Neural progenitor cell (in vitro differentiated cells): ENCODE results near the gene ARHGAP45. TPM values are rescaled to one million over a fixed set of nuclear protein-coding genes. Genes with fewer than 3 reads are reported as not detected.
A peak's percentile ranks its signal among the peaks of the same experiment; 100 is the strongest.

Source experiments
- DNase-seq: peaks from one replicate; pipeline ENCODE4 v3.0.0-alpha.2; 2016; ENCODE audit warnings: low spot score
- H2AFZ ChIP-seq: fragments of 200-600 bp; sonication (generic); replicated peaks from 2 replicates; pipeline ENCODE4 v1.6.1; 2016; ENCODE audit warnings: antibody characterized with exemption
- H3F3A ChIP-seq: fragments of 200-600 bp; sonication (generic); 2 replicates; pipeline ENCODE4 v1.6.1; 2016; ENCODE audit warnings: antibody characterized with exemption, low read depth
- H3K27ac ChIP-seq: fragments of 200-600 bp; sonication (generic); 2 replicates; pipeline ENCODE4 v1.5.1; 2016; ENCODE audit warnings: mild to moderate bottlenecking
- H3K27me3 ChIP-seq: fragments of 200-600 bp; sonication (generic); 2 replicates; pipeline ENCODE4 v1.6.1; 2016; ENCODE audit warnings: mild to moderate bottlenecking, moderate library complexity
- H3K36me3 ChIP-seq: fragments of 200-600 bp; sonication (generic); 2 replicates; pipeline ENCODE4 v1.5.1; 2016
- H3K4me1 ChIP-seq: fragments of 200-600 bp; sonication (generic); 2 replicates; pipeline ENCODE4 v1.6.1; 2016; ENCODE audit warnings: mixed run types
- H3K4me2 ChIP-seq: fragments of 200-600 bp; sonication (generic); 2 replicates; pipeline ENCODE4 v1.6.1; 2016
- H3K4me3 ChIP-seq: fragments of 200-600 bp; sonication (generic); 2 replicates; pipeline ENCODE4 v1.5.1; 2016
- H3K79me2 ChIP-seq: fragments of 200-600 bp; sonication (generic); 2 replicates; pipeline ENCODE4 v1.6.1; 2016; ENCODE audit warnings: low read depth
- H3K9ac ChIP-seq: fragments of 200-600 bp; sonication (generic); 2 replicates; pipeline ENCODE4 v1.6.1; 2016
- H3K9me3 ChIP-seq: fragments of 200-600 bp; sonication (generic); 2 replicates; pipeline ENCODE4 v1.5.1; 2016; ENCODE audit warnings: low read depth
- H4K20me1 ChIP-seq: fragments of 200-600 bp; sonication (generic); 2 replicates; pipeline ENCODE4 v1.6.1; 2016; ENCODE audit warnings: low read depth
- H3K27ac Mint-ChIP-seq: 3 replicates; pipeline ENCODE4 v1.8.0; 2021; ENCODE audit warnings: mixed read lengths
- H3K27me3 Mint-ChIP-seq: 2 replicates; pipeline ENCODE4 v1.8.0; 2022; ENCODE audit warnings: low read depth, mild to moderate bottlenecking, inconsistent platforms, moderate library complexity, mixed read lengths; ENCODE audit not compliant: insufficient read depth
- H3K36me3 Mint-ChIP-seq: 3 replicates; pipeline ENCODE4 v1.8.0; 2021; ENCODE audit warnings: mixed read lengths
- H3K4me1 Mint-ChIP-seq: 3 replicates; pipeline ENCODE4 v1.8.0; 2021; ENCODE audit warnings: mixed read lengths
- H3K4me3 Mint-ChIP-seq: 3 replicates; pipeline ENCODE4 v1.8.0; 2021; ENCODE audit warnings: mild to moderate bottlenecking, moderate library complexity, mixed read lengths
- H3K9me3 Mint-ChIP-seq: 3 replicates; pipeline ENCODE4 v1.8.0; 2020; ENCODE audit warnings: mixed read lengths
- EZH2 ChIP-seq: fragments of 200-600 bp; sonication (generic); IDR thresholded peaks from 2 replicates; pipeline ENCODE4 v1.6.1; 2017; ENCODE audit warnings: antibody characterized with exemption, mild to moderate bottlenecking, moderate library complexity
- EZH2phosphoT487 ChIP-seq: fragments of 200-600 bp; sonication (generic); IDR thresholded peaks from 2 replicates; pipeline ENCODE4 v1.6.1; 2017; ENCODE audit warnings: antibody characterized with exemption
- total RNA-seq: library from RNA; depleted of rRNA; stranded (reverse); fragments of >200 nt; gene quantifications from 2 replicates; pipeline ENCODE4 v1.2.3, GENCODE V29; 2015; ENCODE audit warnings: low replicate concordance
- TF ChIP-seq, protein P1 (sequence below): fragments of 200-600 bp; sonication (generic); IDR thresholded peaks from 2 replicates; pipeline ENCODE4 v1.5.1; 2017; ENCODE audit warnings: antibody characterized with exemption, mild to moderate bottlenecking

The ARHGAP45 gene
- total RNA-seq, 1 donor from 2014 or later: 9.6 TPM

DNA sequence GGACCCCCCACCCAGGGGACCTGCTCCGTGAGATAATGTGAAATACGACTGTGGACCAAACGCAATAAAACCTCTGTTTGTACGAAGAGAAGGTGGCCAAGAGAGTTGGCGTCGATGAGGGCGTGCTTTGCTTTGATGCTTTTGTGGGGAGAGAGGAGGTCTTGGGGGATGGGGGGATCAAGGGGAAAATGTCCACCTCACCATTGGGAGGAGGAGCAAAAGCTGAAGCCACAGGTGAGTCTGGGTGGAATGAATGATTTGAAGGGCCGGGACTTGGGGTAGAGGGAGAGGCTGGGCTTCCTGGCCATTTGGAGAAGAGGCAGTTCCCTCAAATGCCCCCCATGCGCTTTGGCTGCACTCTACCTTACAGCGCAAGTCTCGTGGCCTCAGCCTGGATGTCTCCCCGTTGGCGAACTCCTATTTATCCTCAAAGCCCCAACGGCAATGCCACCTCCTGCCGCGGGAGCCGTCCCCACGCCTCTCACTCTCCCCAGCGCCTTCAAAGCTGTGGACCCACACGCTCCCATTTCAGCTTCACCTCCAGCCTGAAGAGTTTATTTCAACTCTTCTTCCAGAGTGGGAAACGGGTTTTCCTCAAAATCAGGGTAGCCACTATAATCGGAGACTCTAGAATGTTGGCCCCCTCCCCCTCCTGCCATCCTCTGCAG, 27.9 kb upstream of the ARHGAP45 start:
- H3K27me3 ChIP-seq: no peaks in the 10 kb centered on the region
- H2AFZ ChIP-seq: no peak overlapping the region
- H3K79me2 ChIP-seq: no peaks in the 10 kb centered on the region
- Mint-ChIP-seq H3K27me3 (peaks cover 8% of the 10 kb centered on the region), H3K4me1 (peaks cover 25% of the 10 kb centered on the region), H3K27ac (no peak overlapping the region), H3K36me3 (peaks cover 11% of the 10 kb centered on the region), H3K9me3 (no peaks in the 10 kb centered on the region), H3K4me3 (peak overlapping the region; percentile 93)
- H3K9me3 ChIP-seq: no peaks in the 10 kb centered on the region
- H3F3A ChIP-seq: peaks cover 44% of the 10 kb centered on the region
- TF ChIP-seq EZH2 (no peak), EZH2phosphoT487 (no peak)
- TF ChIP-seq, protein P1, sequence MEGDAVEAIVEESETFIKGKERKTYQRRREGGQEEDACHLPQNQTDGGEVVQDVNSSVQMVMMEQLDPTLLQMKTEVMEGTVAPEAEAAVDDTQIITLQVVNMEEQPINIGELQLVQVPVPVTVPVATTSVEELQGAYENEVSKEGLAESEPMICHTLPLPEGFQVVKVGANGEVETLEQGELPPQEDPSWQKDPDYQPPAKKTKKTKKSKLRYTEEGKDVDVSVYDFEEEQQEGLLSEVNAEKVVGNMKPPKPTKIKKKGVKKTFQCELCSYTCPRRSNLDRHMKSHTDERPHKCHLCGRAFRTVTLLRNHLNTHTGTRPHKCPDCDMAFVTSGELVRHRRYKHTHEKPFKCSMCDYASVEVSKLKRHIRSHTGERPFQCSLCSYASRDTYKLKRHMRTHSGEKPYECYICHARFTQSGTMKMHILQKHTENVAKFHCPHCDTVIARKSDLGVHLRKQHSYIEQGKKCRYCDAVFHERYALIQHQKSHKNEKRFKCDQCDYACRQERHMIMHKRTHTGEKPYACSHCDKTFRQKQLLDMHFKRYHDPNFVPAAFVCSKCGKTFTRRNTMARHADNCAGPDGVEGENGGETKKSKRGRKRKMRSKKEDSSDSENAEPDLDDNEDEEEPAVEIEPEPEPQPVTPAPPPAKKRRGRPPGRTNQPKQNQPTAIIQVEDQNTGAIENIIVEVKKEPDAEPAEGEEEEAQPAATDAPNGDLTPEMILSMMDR: no peak
- H3K36me3 ChIP-seq: no peaks in the 10 kb centered on the region
- no peak overlapping the region for H3K9ac ChIP-seq
- peak overlapping the region; percentile 55 for H3K4me3 ChIP-seq
- H3K27ac ChIP-seq: no peak overlapping the region
- H4K20me1 ChIP-seq: peaks cover 51% of the 10 kb centered on the region
- H3K4me1 ChIP-seq: peaks cover 8% of the 10 kb centered on the region
- H3K4me2 ChIP-seq: peak overlapping the region; percentile 74
- no peak for DNase-seq

DNA sequence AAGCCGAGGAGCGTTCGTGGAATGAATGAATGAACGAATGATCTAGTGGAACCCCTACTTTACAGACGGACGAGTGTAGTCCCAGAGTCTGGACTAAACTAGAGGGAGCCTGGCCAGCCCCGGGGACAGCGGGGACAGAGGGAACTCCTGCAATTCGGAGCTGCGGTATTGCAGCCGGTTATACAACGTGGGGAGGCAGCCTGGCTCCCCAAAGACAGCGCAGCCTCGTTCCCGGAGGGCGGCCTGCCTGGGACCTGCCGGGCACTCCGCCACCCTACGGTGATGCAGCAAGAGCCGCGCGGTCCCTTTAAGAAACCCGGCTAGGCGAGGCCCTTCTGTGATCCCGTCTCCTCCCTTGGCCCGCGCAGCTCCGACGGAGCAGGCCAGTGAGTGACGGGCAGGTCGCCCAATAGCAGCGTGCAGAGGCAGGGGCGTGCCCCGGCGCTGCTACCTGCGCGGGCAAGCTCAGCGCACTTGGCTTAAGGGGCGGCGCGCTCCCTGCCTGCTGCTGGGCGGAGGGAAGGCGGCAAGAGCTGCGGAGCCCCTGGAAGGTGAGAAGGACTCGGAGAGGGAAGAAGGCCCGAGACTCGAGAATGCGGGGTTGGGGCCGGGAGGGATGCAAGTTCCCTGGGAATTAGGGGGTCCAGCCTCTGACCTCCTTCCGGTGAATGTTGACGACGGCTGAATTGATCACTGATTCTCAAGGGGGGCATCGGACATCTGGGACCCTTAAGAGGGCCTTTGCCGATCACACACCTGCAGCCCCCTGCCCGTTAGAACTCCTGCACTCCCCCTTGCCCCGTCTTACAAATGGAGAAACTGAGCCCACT, 27.1 kb upstream of the ARHGAP45 start, which contains the start of gene ABCA7:
TSS of gene ABCA7 (plus strand) at position 462 of the 830 bp plus-strand sequence. CDS start 1,255 bp downstream, outside the sequence.
- peak within 1 kb of the TSS; percentile 55 for H3K4me3 ChIP-seq
- H3K27ac Mint-ChIP-seq: no peak within 1 kb of the TSS
- H3K36me3 Mint-ChIP-seq: peaks cover 11% of the 10 kb centered on the region
- H2AFZ ChIP-seq: no peak within 1 kb of the TSS
- H3K9me3 Mint-ChIP-seq: no peaks in the 10 kb centered on the region
- H3K4me1 ChIP-seq: peaks cover 8% of the 10 kb centered on the region
- H3K9ac ChIP-seq: no peak within 1 kb of the TSS
- no peaks in the 10 kb centered on the region for H3K27me3 ChIP-seq
- no peaks in the 10 kb centered on the region for H3K9me3 ChIP-seq
- peaks cover 51% of the 10 kb centered on the region for H4K20me1 ChIP-seq
- H3K27me3 Mint-ChIP-seq: peaks cover 8% of the 10 kb centered on the region
- H3K4me2 ChIP-seq: peak within 1 kb of the TSS; percentile 79
- DNase-seq: peak; percentile 99
- H3K4me1 Mint-ChIP-seq: peaks cover 25% of the 10 kb centered on the region
- no peaks in the 10 kb centered on the region for H3K79me2 ChIP-seq
- H3K36me3 ChIP-seq: no peaks in the 10 kb centered on the region
- H3K4me3 Mint-ChIP-seq: peak within 1 kb of the TSS; percentile 93
- H3K27ac ChIP-seq: no peak within 1 kb of the TSS
- TF ChIP-seq, protein P1: no peak
- TF ChIP-seq EZH2phosphoT487: no peak
- TF ChIP-seq EZH2: no peak
- H3F3A ChIP-seq: peaks cover 44% of the 10 kb centered on the region

- peaks cover 27% of the 10 kb centered on the region for H3K4me1 Mint-ChIP-seq
- no peak overlapping the region for H3K9ac ChIP-seq
- no peak overlapping the region for H2AFZ ChIP-seq
These were observed 26.3 kb upstream of the ARHGAP45 start for GRCh38 chr19:1040476-1041271.

More at GRCh38 chr19:1040476-1041271, 26.3 kb upstream of the ARHGAP45 start:
- Mint-ChIP-seq H3K27ac (no peak overlapping the region), H3K4me3 (peak overlapping the region; percentile 93), H3K27me3 (peaks cover 10% of the 10 kb centered on the region), H3K9me3 (no peaks in the 10 kb centered on the region), H3K36me3 (peaks cover 8% of the 10 kb centered on the region)
- Histone ChIP-seq H3K4me3 (peak overlapping the region; percentile 55), H3F3A (peaks cover 40% of the 10 kb centered on the region), H3K27me3 (no peaks in the 10 kb centered on the region), H3K4me2 (peak overlapping the region; percentile 79), H3K27ac (no peak overlapping the region), H4K20me1 (peaks cover 44% of the 10 kb centered on the region), H3K79me2 (no peaks in the 10 kb centered on the region), H3K4me1 (peaks cover 8% of the 10 kb centered on the region), H3K36me3 (no peaks in the 10 kb centered on the region), H3K9me3 (no peaks in the 10 kb centered on the region)
- peak; percentile 96 for DNase-seq
- TF ChIP-seq EZH2: no peak
